HG03064 (cell line): ENCODE measurements around the gene EPN2.

ENCODE experiments used
- ATAC-seq: cut with Tn5 transposase; IDR thresholded peaks from one replicate; pipeline ENCODE4 v1.9.1; 2021; ENCODE audit warnings: low read depth; ENCODE audit not compliant: unreplicated experiment

EPN2 gene

DNA sequence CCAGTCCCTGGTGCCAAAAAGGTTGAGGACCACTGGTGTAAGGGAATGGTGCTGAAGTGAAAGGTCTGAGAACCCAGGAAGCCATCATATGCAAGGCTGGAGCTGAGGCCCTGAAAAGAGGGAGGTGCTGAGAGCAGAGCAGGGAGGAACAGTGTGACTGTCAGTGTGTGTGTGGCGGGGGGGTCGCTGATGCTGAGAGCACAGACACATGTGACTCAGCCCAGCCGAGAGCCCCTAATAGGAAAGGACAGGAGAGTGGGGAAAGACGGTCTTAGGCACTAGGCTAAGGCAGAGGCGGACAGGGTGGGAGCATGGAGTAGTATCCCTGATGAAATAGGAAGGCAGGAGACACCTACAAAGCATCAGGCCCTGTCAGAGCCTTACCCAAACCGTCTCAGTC lies 124.2 kb downstream of the EPN2 start:
- ATAC-seq = no peak

DNA sequence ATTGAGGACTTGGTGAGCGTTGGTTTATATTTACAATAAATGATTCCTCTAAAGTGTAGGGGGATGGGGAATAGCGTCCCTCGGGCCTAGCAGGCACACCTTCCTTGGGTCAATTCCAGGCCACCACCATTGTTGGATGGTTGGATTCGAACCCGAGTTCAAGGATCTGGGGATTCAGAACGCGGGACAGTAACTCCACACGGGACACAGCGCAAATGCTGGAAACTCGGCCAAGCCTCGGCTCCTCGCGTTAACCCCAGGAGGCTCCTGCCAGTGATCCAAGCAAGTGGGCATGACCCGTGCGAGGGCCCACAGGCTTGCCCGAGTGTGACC lies 124.7 kb downstream of the EPN2 start:
- no peak for ATAC-seq

DNA sequence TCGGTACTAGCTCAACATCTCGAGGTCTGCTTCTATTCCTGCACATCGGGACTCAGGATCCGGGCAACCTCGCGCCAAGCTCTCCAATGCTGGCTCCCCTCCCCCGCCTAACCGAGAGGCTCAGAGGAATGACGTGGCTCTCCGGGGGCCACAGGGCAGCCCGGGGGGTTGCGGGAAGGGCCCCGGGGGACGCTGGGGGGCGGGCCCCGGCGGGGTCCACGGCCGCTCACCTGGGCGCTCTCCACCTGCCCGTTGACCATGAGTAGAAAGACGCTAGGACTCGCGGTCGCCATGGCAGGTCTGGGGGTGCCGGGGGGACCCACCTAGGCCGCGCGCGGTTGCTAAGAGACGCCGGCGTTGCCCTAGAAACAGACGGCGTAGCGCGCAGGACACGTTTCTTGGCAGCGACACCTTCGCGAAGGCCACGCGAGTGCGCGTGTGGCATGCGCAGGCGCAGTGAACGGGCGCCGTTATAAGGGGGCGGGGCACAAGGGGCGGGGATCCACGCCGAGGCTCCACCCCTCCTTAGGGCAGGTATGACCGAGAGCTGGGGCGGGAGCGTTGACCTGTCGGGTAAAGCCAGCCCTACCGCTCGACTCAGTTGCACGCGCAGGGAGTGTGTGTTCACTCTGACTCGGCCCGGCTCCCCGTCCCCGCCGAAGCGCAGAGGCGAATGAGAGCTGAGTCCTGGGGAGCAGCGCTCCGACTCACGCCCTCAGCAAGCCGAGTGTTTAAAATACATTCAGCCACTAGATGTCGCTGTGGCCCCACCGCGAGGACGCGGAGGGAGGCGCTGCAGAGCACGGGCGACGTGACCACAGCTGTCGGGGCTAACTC lies 125.3 kb downstream of the EPN2 start, which contains the start of gene B9D1:
TSS of gene B9D1 (minus strand) at position 447 of the 837 bp plus-strand sequence. CDS start at position 293, 154 bp downstream.
- ATAC-seq = peak; percentile 79

DNA sequence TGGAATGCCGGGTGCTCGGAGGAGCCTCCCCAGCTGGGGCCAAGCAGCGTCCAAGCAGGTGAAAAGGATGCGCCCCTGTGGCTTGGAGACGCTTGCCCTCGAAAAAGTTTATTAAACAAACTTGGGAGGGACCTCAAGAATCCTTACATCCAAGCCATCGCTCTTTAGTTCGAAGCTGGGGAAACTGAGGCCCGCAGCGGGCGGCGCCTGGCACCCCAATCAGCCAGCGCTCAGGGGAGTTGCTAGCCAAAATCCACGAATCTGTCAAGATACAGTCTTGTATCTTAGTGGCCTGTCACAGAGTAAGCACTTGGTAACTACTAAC lies 125.9 kb downstream of the EPN2 start:
- ATAC-seq = no peak

DNA sequence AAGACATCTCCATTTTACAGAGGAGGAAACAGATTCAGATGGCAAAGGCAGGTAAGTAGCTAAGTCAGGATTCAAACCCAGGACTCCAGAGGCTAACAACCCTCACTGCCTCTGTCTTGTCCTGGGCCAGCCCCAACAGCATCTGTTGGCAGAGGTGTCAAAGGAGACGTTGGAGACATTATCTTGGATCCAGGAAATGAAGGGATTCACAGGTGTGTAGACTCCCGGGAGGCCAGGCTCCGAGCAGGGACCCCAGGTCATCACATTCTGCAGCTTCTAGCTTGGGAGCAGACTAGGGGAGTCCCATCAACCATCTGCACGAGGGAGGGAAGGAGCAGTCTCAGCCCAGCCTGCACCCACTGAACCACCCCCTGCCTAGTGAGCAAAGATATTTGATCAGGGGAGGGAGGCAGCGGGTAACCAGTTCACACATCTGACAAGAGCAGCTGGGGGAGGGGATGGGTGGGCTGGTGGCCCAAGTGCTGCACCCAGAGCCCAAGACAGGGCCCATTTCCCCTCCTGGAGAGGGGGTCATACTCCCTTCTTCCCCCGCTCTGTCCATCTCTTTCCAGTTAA lies 126.4 kb downstream of the EPN2 start:
- ATAC-seq = no peak

DNA sequence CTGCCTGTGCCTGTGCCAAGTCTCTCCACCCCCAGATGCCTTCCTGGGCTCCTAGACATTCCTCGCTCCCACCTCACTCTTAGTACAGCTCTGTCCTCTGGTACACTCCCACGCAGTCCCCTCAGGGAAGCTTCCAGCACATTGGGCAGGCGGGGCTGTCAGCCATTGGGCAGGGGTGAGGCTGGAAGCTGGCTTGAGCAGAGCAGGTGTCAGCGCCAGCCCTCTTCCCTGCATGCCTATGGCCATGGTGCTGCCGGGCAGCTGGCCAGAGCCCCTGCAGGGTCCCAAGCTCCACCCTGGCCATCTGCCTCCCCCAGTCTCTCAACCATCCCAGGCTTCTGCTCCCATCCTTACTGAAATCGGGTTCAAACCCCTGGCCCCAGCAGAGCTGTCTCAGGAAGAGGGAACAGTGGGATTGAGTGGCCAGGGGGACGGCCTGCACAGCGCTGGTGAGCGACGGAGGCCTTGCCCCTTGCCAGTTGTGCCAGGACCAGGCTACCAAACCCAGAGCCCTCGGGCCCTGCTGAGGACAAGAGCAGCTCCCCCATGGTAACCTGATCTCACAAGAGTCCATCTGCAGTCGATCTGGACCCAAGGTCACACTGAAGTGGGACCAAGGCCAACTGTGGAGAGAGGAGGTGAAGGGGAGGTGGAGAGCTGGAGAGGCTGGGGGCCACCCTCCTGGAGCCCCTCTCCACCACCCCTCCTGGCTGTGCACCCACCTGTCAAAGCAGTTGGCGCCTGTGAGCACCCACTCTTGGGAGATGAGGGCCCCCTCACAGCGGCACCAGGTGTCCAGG lies 127.7 kb downstream of the EPN2 start:
- no peak for ATAC-seq

DNA sequence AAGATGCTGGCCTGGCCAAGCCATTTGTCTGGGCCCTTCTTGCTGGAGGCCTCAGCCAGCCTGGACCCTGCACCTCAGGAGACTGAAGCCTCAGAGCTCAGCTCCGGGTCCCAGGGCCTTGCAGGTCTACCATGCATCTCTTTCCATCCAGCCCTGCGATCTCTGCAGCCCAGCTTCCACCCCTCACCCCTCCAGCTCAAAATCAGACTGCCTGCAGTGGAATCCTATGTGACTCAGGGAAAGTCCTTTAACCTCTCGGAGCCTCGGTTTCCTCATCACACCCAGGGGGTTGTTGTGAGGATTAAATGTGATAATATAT lies 128.3 kb downstream of the EPN2 start:
- ATAC-seq = no peak

DNA sequence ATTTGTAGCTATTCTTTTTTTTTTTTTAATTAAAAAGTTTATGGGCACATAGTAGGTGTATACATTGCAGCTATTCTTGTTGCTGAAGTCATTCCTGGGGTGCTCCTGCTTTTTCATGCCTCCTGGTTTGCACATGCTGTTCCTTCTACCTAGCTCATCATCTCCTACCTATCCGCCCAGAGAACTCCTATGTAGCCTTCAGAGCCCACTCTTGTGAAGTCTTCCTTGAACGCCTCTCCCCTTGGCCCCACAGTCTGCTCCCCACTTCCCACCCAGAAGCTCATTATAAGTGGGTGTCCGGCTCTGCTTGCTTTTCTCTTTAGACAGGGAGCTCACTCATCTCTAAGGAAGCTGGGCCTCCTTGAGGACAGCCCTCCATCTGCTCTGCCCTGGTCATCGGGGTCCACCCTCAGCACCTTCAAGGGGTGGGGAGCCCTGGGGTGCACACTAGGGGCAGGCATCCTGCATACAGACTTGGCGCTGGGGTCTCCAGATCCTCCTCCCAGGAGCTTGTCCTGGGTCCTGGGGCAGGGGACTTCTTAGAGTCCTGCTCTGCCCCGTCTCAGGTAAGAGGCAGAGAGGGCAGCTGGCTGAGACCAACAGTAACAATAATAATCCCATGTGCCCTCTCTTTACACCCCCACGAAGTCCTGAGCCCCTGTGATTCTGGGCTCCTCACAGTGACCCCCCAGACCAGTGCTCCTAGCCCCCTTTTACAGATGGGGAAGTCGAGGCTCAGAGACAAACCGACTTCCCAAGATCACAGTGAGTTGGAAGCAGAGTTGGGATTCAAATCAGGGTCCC lies 128.9 kb downstream of the EPN2 start:
- no peak for ATAC-seq

DNA sequence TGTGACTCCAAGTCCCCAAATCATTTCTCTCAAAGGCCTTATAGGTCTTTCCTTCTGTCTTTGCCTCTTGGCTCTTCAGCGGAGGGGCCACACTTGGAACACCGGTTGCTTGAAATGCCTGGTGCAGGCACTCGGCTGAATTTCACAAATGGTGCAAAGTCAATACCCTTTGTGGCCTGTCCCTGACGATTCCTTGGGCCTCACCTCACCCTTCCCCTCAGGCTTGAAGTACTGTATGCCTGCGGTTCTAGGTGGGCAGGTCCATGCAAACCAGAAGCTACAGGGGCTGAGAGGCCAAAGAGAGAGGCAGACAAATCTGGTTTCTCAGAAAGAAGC lies 129.4 kb downstream of the EPN2 start:
- no peak for ATAC-seq

DNA sequence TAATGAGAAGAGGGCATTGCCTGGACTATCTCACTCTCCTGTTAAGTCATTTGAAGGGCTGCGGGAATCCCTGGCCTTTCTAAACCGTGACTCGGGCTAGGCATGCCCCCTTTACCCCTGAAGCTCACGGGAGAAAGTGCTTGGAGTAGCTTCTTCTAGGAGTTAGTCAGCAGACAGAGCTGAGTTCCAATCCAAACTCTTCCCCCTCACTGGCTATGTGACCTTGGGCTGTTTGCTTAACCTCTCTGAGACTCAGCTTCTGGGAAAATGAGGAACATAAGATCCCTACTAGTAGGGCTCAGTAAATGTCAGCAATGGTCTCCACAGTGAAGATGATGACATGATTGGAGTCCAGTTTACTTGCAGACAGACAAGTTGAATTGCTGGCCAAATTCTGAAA lies 131.1 kb downstream of the EPN2 start:
- ATAC-seq = no peak

DNA sequence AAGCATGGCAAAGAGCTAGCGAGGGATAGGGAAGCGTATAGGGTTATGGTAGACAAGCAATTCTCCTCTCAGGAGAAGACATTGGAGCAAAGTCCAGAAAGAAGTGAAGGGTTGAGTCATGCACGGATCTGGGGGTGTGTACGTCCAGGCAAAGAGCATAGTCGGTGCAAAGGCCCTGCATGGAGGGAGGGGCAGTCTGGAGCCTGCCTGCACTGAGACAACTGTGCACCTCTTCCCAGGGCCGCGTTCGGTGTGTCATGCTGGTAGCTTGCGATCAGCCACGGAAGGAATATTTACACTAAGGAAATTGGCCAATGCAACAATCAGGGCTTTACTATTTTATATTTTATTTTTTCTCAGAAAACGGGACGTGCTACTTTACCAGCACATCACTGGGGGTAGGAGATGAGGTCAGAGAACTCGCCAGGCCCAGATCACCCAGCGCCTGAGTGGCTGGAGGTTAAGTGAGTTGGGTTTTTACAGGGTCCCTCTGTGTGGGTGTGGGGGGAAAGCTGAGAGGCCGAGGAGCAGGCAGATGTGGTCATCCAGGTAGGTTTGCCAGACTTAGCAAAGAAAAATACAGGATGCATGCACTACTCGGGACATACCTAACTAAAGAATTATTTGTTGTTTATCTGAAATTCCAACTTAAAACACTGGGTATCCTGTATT lies 132.1 kb downstream of the EPN2 start:
- ATAC-seq = no peak

DNA sequence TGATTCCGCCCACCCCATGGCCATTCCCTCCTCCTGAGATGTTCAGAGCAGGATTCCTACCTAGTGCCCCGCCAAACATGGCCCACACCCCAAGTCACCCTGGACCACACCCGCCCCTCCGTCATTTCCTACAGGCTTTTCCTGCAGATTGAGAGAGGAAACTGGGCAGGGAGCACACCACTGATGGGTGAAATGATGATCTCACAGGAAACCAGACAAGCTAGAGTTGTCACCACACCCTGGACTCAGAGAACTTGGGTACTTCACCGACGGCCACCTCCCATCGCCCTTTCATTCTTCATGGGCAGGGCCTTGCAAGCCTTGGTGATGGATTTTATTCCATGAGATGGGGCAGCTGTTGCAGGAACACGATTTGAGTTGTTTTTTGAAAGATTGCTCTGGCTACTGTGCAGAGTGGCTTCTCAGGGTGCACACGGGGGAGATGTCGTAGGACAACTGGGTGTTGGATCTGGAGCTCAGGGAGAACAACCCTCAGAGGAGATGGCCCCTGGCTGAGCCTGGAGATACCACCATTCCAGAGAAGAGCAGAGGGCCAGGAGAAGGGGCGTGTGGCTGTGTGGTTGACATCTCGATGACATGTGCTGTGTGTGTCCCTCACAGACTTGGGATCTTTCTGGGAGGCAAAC lies 132.8 kb downstream of the EPN2 start:
- no peak for ATAC-seq

DNA sequence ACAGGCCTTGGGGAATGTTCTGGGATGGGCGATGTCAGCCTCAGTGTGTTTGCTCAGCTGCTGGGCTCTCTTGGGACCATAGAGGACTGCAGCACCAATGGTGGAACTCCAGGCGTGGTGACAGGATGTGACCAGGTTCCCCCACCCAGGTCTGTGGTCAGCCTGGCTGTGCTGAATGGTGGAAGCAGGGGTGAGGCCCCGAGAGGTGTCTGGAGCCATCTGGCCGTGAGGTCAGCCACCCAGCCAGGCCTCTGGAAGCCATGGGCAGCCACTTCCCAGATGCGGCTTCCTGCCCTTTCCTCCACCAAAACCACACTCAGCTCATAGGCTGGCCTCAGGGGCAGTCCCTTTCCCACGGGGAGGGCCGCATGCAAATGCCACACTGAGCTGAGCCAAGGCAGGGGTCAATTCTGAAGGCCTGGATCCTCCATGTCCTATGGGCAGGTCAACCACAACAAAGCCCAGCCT lies 133.4 kb downstream of the EPN2 start:
- ATAC-seq = no peak

DNA sequence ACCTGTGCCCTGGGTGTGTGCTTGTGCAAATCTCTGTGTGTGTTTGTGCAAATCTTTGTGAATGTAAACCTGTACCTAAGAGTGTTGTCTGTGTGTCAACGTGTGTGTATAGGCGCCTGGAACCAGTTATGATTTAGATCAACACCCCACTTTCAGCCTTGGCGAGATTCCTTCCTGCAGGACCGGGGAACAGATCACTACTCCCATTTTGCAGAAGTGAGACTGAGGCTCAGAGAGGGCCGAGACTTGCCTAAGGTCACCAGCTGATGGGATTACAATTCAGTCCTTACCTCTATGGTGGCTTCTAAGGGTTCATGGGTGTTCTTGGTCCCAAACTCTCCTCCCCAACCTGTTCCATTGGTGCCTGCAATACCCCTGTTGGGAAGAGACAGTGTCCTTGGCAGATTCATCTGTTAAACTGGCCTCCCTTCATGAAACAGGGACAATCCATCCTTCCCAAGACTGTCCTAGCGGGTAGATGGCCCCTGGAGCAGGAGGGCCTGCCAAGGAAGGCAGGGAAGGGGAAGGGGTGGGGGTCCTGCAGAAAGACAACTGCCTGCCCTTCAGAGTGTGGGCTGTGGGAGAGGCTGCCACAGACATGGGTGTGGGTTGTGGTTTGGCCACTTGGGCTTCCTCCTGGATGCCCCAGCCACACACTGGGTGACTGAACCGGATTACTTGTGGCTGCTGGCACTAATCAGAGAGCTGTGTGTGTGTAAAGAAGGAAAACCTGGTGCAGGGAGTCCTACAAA lies 134.3 kb downstream of the EPN2 start:
- no peak for ATAC-seq

DNA sequence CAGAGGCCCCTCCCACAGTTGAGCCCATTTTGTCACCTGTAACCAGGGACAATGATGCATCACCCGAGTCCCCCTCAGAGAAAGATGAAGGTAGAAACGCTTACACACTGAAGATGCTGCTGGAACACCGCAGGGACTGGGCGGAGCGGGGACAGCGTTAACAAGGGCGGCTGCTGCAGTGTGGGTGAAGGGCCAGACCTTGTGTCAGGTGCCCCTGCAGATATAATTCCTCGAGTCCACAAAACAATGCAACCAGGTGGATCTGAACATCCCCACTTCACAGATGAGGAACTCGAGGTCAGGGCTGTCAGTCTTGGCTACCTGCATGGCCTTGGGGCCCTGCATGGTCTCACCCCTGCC lies 134.8 kb downstream of the EPN2 start:
- no peak for ATAC-seq

DNA sequence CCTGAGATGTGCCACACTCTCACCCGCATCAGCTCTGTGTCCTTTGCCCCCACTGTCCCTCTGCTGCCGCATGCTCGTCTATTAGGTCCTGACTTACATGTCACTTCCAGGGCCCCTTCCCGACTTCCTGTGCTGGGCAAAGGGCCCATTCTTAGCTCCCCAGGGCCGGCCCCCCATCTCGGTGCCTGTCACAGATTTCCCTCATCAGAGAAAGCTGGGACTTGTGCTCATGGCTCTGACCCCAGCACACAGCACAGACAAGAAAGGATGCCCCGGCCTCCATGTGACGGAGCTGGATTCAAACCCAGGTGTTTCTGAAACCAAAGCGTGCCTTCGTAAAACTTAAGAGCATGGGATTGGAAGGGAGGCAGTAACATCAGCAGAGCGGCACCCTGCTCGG lies 135.3 kb downstream of the EPN2 start:
- ATAC-seq = no peak

DNA sequence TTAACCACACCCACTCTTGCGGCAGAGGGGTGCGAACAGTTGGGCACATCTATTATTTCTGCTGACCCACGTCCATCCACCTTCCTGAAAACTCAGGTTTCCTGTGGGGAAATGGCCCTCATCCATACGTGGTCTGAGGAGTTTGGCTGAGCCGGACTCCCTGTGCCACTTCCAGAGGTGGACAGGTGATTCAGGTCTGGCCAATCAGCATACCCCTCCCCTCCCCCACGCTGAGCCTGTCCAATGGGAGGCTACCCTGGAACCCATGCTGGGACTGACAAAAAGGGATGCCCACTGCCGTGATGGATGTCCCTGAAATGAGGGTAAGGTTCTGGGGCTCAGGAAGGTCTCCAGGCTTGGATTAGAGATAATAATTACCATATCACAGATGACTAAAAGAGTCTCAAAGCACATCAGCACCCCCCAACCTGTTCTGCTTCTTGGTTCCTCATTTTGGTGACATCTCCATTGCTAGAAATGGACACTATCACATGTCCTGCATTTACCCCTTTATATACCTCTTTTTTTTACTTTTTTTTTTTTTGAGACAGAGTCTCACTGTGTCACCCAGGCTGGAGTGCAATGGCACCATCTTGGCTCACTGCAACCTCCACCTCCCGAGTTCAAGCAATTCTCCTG lies 135.8 kb downstream of the EPN2 start:
- no peak for ATAC-seq

DNA sequence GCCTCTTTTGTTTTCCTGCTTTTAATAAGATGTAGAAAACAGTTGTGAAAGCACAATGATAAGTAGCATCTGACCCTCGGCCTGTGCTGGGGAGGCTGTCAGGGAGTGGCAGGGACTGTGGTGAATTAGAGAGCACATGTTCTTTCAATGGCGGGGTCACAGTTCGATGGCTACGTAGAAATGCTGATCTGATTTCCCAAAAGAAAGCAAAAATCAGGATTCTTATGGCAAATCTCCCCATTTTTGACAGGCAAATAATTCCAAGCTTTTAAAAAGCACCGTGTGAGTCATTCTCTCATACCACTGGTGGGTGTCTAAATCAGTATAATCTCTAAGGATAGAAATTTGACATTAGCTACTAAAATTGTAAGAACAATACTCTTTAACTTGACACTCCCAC lies 137.0 kb downstream of the EPN2 start:
- ATAC-seq = no peak

DNA sequence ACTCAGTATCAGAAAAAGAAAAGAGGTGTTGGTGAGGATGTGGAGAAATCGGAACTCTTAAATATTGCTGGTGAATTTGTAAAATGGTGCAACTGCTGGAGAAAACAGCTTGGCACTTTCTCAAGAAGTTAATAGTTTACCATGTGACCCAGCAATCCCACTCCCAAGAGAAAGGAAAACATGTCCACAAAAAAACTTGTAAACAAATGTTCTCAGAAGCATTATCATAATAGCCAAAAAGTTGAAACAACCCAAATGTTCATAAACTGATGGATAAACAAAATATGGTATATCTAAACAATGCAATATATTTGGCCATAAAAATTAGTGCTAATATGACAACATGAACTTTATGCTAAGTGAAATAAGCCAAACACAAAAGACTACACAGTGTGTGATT lies 138.6 kb downstream of the EPN2 start:
- no peak for ATAC-seq
